Astrocyte (in vitro differentiated cells and primary cell): ENCODE data around the gene PCLO. TPM values are rescaled to one million over a fixed set of nuclear protein-coding genes. Genes with fewer than 3 reads are reported as not detected.

Experiments
- DNase-seq: peaks from one replicate; pipeline ENCODE4 v3.0.0-alpha.2; 2010; ENCODE audit warnings: low read depth
- FAIRE-seq: peaks from 2 replicates; lab custom pipeline; 2011; peaks lifted over from hg19 to GRCh38; lab: Jason Lieb, UNC
- H2AFZ ChIP-seq: 2 replicates; pipeline ENCODE4 v1.6.0; 2012; ENCODE audit warnings: low read depth, low read length, inconsistent platforms
- H3K27ac ChIP-seq: 2 replicates; pipeline ENCODE4 v1.5.1; 2011; ENCODE audit warnings: low read depth, low read length, inconsistent platforms
- H3K27me3 ChIP-seq: 2 replicates; pipeline ENCODE4 v1.6.0; 2011; ENCODE audit warnings: low read length, inconsistent platforms; ENCODE audit not compliant: insufficient read depth
- H3K36me3 ChIP-seq: 2 replicates; pipeline ENCODE4 v1.5.1; 2011; ENCODE audit warnings: low read length, inconsistent platforms; ENCODE audit not compliant: insufficient read depth
- H3K4me1 ChIP-seq: 2 replicates; pipeline ENCODE4 v1.5.1; 2011; ENCODE audit warnings: low read length, inconsistent platforms; ENCODE audit not compliant: insufficient read depth
- H3K4me2 ChIP-seq: 2 replicates; pipeline ENCODE4 v1.6.0; 2012; ENCODE audit warnings: low read length, inconsistent platforms
- H3K4me3 ChIP-seq: 2 replicates; pipeline ENCODE4 v1.5.1; 2011; ENCODE audit warnings: low read depth, mild to moderate bottlenecking, low read length, inconsistent platforms; ENCODE audit not compliant: insufficient read depth
- H3K79me2 ChIP-seq: 2 replicates; pipeline ENCODE4 v1.6.0; 2012; ENCODE audit warnings: mild to moderate bottlenecking, low read length, inconsistent platforms; ENCODE audit not compliant: insufficient read depth
- H3K9ac ChIP-seq: 2 replicates; pipeline ENCODE4 v1.6.0; 2012; ENCODE audit warnings: mild to moderate bottlenecking, low read length, inconsistent platforms
- H3K9me3 ChIP-seq: 2 replicates; pipeline ENCODE4 v1.5.1; 2012; ENCODE audit warnings: low read depth, mild to moderate bottlenecking, low read length, inconsistent platforms; ENCODE audit not compliant: insufficient read depth
- H4K20me1 ChIP-seq: 2 replicates; pipeline ENCODE4 v1.6.0; 2012; ENCODE audit warnings: low read length, inconsistent platforms; ENCODE audit not compliant: insufficient read depth
- H3K27ac Mint-ChIP-seq: one replicate; pipeline ENCODE4 v1.8.0; 2021; ENCODE audit warnings: mild to moderate bottlenecking, mixed read lengths; ENCODE audit not compliant: unreplicated experiment
- H3K27me3 Mint-ChIP-seq: one replicate; pipeline ENCODE4 v1.8.0; 2021; ENCODE audit warnings: low read depth, mixed read lengths; ENCODE audit not compliant: unreplicated experiment
- H3K36me3 Mint-ChIP-seq: one replicate; pipeline ENCODE4 v1.8.0; 2021; ENCODE audit warnings: low read depth, mixed read lengths; ENCODE audit not compliant: unreplicated experiment
- H3K4me1 Mint-ChIP-seq: one replicate; pipeline ENCODE4 v1.8.0; 2021; ENCODE audit warnings: low read depth, mixed read lengths; ENCODE audit not compliant: unreplicated experiment
- H3K4me3 Mint-ChIP-seq: one replicate; pipeline ENCODE4 v1.8.0; 2021; ENCODE audit warnings: mild to moderate bottlenecking, moderate library complexity, mixed read lengths; ENCODE audit not compliant: unreplicated experiment
- H3K9me3 Mint-ChIP-seq: one replicate; pipeline ENCODE4 v1.8.0; 2021; ENCODE audit warnings: mild to moderate bottlenecking, mixed read lengths; ENCODE audit not compliant: unreplicated experiment
- EZH2 ChIP-seq: IDR thresholded peaks from 2 replicates; pipeline ENCODE4 v1.6.1; 2012; ENCODE audit warnings: mild to moderate bottlenecking, low read length, inconsistent platforms; ENCODE audit not compliant: insufficient read depth
- total RNA-seq: library from RNA; stranded (reverse); gene quantifications from 2 replicates; pipeline ENCODE4 v1.2.1, GENCODE V29; 2021
- TF ChIP-seq, protein P1 (sequence below): IDR thresholded peaks from 2 replicates; pipeline ENCODE4 v1.5.1; 2011; ENCODE audit warnings: low read depth, mild to moderate bottlenecking, inconsistent platforms, low read length, moderate library complexity; ENCODE audit not compliant: insufficient read depth

PCLO gene
- total RNA-seq, 1 donor from 2014 or later = 3.0 TPM

DNA sequence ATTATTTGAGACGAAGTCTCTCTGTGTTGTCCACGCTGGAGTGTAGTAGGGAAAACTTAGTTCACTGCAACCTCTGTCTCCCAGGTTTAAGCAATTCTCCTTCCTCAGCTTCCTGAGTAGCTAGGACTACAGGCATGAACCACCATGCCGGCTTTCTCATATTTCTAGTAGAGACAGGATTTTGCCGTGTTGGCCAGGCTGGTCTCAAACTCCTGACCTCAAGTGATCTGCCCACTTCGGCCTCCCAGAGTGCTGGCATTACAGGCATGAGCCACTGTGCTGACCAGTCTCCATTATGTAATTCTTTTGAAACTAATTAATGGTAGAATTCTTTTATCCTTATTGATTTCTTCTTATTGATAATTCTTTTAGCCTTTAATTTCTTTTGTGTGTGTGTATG lies 32.5 kb downstream of the PCLO start:
- H2AFZ ChIP-seq = no peak overlapping the region
- no peak overlapping the region for H3K4me2 ChIP-seq
- DNase-seq = no peak
- Mint-ChIP-seq H3K9me3 (peaks cover 2% of the 10 kb centered on the region), H3K27ac (no peak overlapping the region), H3K27me3 (no peaks in the 10 kb centered on the region), H3K4me3 (no peak overlapping the region), H3K4me1 (no peaks in the 10 kb centered on the region), H3K36me3 (peaks cover 6% of the 10 kb centered on the region)
- no peaks in the 10 kb centered on the region for H4K20me1 ChIP-seq
- H3K4me3 ChIP-seq = no peak overlapping the region
- no peak for TF ChIP-seq EZH2
- TF ChIP-seq, protein P1, sequence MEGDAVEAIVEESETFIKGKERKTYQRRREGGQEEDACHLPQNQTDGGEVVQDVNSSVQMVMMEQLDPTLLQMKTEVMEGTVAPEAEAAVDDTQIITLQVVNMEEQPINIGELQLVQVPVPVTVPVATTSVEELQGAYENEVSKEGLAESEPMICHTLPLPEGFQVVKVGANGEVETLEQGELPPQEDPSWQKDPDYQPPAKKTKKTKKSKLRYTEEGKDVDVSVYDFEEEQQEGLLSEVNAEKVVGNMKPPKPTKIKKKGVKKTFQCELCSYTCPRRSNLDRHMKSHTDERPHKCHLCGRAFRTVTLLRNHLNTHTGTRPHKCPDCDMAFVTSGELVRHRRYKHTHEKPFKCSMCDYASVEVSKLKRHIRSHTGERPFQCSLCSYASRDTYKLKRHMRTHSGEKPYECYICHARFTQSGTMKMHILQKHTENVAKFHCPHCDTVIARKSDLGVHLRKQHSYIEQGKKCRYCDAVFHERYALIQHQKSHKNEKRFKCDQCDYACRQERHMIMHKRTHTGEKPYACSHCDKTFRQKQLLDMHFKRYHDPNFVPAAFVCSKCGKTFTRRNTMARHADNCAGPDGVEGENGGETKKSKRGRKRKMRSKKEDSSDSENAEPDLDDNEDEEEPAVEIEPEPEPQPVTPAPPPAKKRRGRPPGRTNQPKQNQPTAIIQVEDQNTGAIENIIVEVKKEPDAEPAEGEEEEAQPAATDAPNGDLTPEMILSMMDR = no peak
- H3K9ac ChIP-seq = no peak overlapping the region
- no peaks in the 10 kb centered on the region for H3K79me2 ChIP-seq
- no peak overlapping the region for H3K27ac ChIP-seq
- no peaks in the 10 kb centered on the region for H3K9me3 ChIP-seq
- H3K36me3 ChIP-seq = no peaks in the 10 kb centered on the region
- no peak for FAIRE-seq
- H3K4me1 ChIP-seq = no peaks in the 10 kb centered on the region
- no peaks in the 10 kb centered on the region for H3K27me3 ChIP-seq

DNA sequence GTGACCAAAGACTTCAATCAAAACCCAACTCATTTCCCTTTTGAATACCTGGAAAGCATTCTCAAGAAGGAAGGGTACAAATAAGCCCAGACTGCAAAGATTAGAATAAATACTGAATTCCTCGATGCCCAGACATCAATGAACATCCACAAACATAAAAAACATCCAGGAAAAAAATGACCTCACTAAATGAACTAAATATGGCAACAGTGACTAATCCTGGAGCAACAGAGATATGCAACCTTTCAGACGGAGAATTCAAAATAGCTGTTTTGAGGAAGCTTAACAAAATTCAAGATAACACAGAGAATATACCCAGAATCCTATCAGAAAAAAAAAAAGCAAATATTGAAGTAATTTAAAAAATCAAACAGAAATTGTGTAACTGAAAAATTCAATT lies 43.2 kb downstream of the PCLO start:
- peak overlapping the region; percentile 95 for H3K27ac Mint-ChIP-seq
- peak overlapping the region; percentile 13 for H3K4me2 ChIP-seq
- H3K9ac ChIP-seq = no peak overlapping the region
- peaks cover 14% of the 10 kb centered on the region for H3K4me1 Mint-ChIP-seq
- H3K27me3 ChIP-seq = no peaks in the 10 kb centered on the region
- no peak overlapping the region for H3K4me3 Mint-ChIP-seq
- no peaks in the 10 kb centered on the region for H3K27me3 Mint-ChIP-seq
- no peak for TF ChIP-seq EZH2
- TF ChIP-seq, protein P1 = no peak
- no peak overlapping the region for H3K4me3 ChIP-seq
- H3K79me2 ChIP-seq = no peaks in the 10 kb centered on the region
- H3K9me3 Mint-ChIP-seq = peaks cover 17% of the 10 kb centered on the region
- H3K36me3 ChIP-seq = no peaks in the 10 kb centered on the region
- H3K9me3 ChIP-seq = peaks cover 2% of the 10 kb centered on the region
- no peak overlapping the region for H2AFZ ChIP-seq
- FAIRE-seq (peak; percentile 9), DNase-seq (peak; percentile 36)
- no peaks in the 10 kb centered on the region for H3K36me3 Mint-ChIP-seq
- peaks cover 3% of the 10 kb centered on the region for H3K4me1 ChIP-seq
- H4K20me1 ChIP-seq = no peaks in the 10 kb centered on the region
- no peak overlapping the region for H3K27ac ChIP-seq

DNA sequence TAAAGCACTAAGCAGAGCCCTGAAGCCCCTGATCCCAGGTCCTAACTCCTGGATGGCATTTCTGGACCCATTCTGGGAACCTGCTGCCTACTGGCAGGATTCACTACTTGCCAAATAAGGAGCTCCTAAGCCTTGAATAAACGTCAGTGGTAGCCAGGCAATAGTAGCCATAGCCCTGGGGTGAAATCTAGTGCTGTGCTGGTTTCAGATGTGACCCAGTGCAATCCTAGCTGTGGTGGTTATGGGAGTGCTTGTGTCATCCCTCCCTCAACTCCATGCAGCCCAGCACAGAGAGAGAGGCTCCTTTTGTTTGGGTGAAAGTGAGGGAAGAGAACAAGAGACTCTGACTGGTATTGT lies 43.7 kb downstream of the PCLO start:
- Mint-ChIP-seq H3K4me1 (peaks cover 14% of the 10 kb centered on the region), H3K9me3 (peaks cover 17% of the 10 kb centered on the region), H3K36me3 (no peaks in the 10 kb centered on the region), H3K27ac (peak overlapping the region; percentile 95), H3K27me3 (no peaks in the 10 kb centered on the region), H3K4me3 (no peak overlapping the region)
- Histone ChIP-seq H3K4me2 (peak overlapping the region; percentile 13), H3K4me1 (peaks cover 3% of the 10 kb centered on the region), H3K79me2 (no peaks in the 10 kb centered on the region), H3K36me3 (no peaks in the 10 kb centered on the region), H2AFZ (no peak overlapping the region), H4K20me1 (no peaks in the 10 kb centered on the region), H3K27ac (no peak overlapping the region), H3K27me3 (no peaks in the 10 kb centered on the region), H3K9me3 (peaks cover 2% of the 10 kb centered on the region), H3K9ac (no peak overlapping the region), H3K4me3 (no peak overlapping the region)
- DNase-seq = no peak
- TF ChIP-seq, protein P1 = no peak
- TF ChIP-seq EZH2 = no peak
- FAIRE-seq = no peak
